ENCODE measurements around the gene GALC.

- TF ChIP-seq, protein P1, sequence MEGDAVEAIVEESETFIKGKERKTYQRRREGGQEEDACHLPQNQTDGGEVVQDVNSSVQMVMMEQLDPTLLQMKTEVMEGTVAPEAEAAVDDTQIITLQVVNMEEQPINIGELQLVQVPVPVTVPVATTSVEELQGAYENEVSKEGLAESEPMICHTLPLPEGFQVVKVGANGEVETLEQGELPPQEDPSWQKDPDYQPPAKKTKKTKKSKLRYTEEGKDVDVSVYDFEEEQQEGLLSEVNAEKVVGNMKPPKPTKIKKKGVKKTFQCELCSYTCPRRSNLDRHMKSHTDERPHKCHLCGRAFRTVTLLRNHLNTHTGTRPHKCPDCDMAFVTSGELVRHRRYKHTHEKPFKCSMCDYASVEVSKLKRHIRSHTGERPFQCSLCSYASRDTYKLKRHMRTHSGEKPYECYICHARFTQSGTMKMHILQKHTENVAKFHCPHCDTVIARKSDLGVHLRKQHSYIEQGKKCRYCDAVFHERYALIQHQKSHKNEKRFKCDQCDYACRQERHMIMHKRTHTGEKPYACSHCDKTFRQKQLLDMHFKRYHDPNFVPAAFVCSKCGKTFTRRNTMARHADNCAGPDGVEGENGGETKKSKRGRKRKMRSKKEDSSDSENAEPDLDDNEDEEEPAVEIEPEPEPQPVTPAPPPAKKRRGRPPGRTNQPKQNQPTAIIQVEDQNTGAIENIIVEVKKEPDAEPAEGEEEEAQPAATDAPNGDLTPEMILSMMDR (IDR thresholded peaks at IDR 0.05), result no peak
- peak in 1 of 2 donors; percentile 53 for TF ChIP-seq EP300 (IDR thresholded peaks at IDR 0.05)
- TF ChIP-seq POLR2A (IDR thresholded peaks at IDR 0.05), result no peak
These were observed 2.3 kb downstream of the GALC start for GRCh38 chr14:87990682-87991081.
